Calu3 (cell line): ENCODE data around the gene ABCA7. TPM values are rescaled to one million over a fixed set of nuclear protein-coding genes. Genes with fewer than 3 reads are reported as not detected.

Source experiments
- Bru-seq: library from RNA; stranded (reverse); fragments of 400-500 nt; gene quantifications from one replicate; lab custom pipeline; 2021; lab: Mats Ljungman, UMichigan
- BruChase-seq, 2 experiments: library from RNA; stranded (reverse); fragments of 400-500 nt; gene quantifications; one replicate each; lab custom pipeline; 2021; lab: Mats Ljungman, UMichigan
- BruUV-seq: library from RNA; stranded (reverse); fragments of 400-500 nt; replicated peaks from 2 replicates; lab custom pipeline; 2021; lab: Mats Ljungman, UMichigan
- CTCF ChIA-PET: fragments of 300-600 bp; sonication (Branson Sonifier 250); formaldehyde crosslinking; loops from one replicate; lab custom pipeline; 2022; ENCODE audit warnings: antibody characterized with exemption; lab: Charles Lee
- DNase-seq: peaks from one replicate; pipeline ENCODE4 v3.0.0; 2022
- H3K27ac Mint-ChIP-seq: one replicate; pipeline ENCODE4 v1.8.0; 2022; ENCODE audit warnings: mixed read lengths; ENCODE audit not compliant: unreplicated experiment
- H3K27me3 Mint-ChIP-seq: one replicate; pipeline ENCODE4 v1.8.0; 2022; ENCODE audit warnings: mixed read lengths; ENCODE audit not compliant: unreplicated experiment
- H3K36me3 Mint-ChIP-seq: one replicate; pipeline ENCODE4 v1.8.0; 2022; ENCODE audit warnings: mild to moderate bottlenecking, moderate library complexity, mixed read lengths; ENCODE audit not compliant: insufficient read depth, unreplicated experiment
- H3K4me1 Mint-ChIP-seq: one replicate; pipeline ENCODE4 v1.8.0; 2022; ENCODE audit warnings: mild to moderate bottlenecking, low read depth, mixed read lengths; ENCODE audit not compliant: unreplicated experiment
- H3K4me3 Mint-ChIP-seq: one replicate; pipeline ENCODE4 v1.8.0; 2022; ENCODE audit warnings: mild to moderate bottlenecking, low read depth, moderate library complexity, mixed read lengths; ENCODE audit not compliant: unreplicated experiment
- H3K9me3 Mint-ChIP-seq: one replicate; pipeline ENCODE4 v1.8.0; 2022; ENCODE audit warnings: low read depth, mixed read lengths; ENCODE audit not compliant: unreplicated experiment
- CTCF ChIP-seq: fragments of 200-600 bp; IDR thresholded peaks from one replicate; pipeline ENCODE4 v1.8.0; 2022; ENCODE audit warnings: antibody characterized with exemption; ENCODE audit not compliant: unreplicated experiment
- intact Hi-C: fragments of 100-400 bp; cut with micrococcal nuclease; formaldehyde crosslinking; loops from one replicate; pipeline ENCODE4 v1.10.0; 2022; ENCODE audit not compliant: unreplicated experiment
- long read RNA-seq: library from polyadenylated mRNA; stranded (forward); transcript quantifications from one replicate; pipeline ENCODE4 v2.0.0, GENCODE V29; 2022
- total RNA-seq: library from RNA; stranded (reverse); gene quantifications from 2 replicates; pipeline ENCODE4 v1.2.3, GENCODE V29; 2022

The ABCA7 gene
- total RNA-seq (22.7 and 24.3 TPM in 2 replicates), Bru-seq, nascent RNA (percentile 32 among the genes with signal in this experiment), BruChase-seq, experiment 1, labeled RNA remaining after a 6-hour chase (percentile 54 among the genes with signal in this experiment), BruChase-seq, experiment 2, labeled RNA remaining after a 2-hour chase (percentile 46 among the genes with signal in this experiment)
- long read RNA-seq, partial matches to known transcripts: 9 of 18 reads
- long read RNA-seq, other reads (novel, unspliced or antisense): 9 of 18 reads

GRCh38 chr19:1039646-1040475 lies at the start of gene ABCA7:
TSS of gene ABCA7 (plus strand) at chr19:1040107. CDS start at chr19:1041362, 1,255 bp downstream.
- Mint-ChIP-seq H3K9me3 (no peaks in the 10 kb centered on the region), H3K4me1 (peaks cover 9% of the 10 kb centered on the region), H3K36me3 (peaks cover 64% of the 10 kb centered on the region), H3K27ac (peak within 1 kb of the TSS; percentile 81), H3K27me3 (no peaks in the 10 kb centered on the region), H3K4me3 (peak within 1 kb of the TSS; percentile 86)
- no peak for TF ChIP-seq CTCF
- intact Hi-C loops: no loop called here
- DNase-seq: peak; percentile 98
- CTCF ChIA-PET: interaction anchor here (0.6 to 1.2 kb wide), 3 partner anchors 11 to 39 kb away, joined by 3 to 13 read pairs (median 4); partner anchors contain the start of gene CNN2
- BruUV-seq: no TSS peak

- Mint-ChIP-seq H3K4me3 (no peak overlapping the region), H3K27me3 (no peaks in the 10 kb centered on the region), H3K36me3 (peaks cover 10% of the 10 kb centered on the region), H3K4me1 (no peaks in the 10 kb centered on the region), H3K27ac (no peak overlapping the region), H3K9me3 (no peaks in the 10 kb centered on the region)
- CTCF ChIA-PET: no interaction called here
- no peak for DNase-seq
- intact Hi-C loops: no loop called here
- TF ChIP-seq CTCF: no peak
- BruUV-seq: no TSS peak
Measured at GRCh38 chr19:990119-990571, 49.8 kb upstream of the ABCA7 start.

GRCh38 chr19:990746-991145 lies 49.2 kb upstream of the ABCA7 start:
- Mint-ChIP-seq H3K27ac (no peak overlapping the region), H3K27me3 (no peaks in the 10 kb centered on the region), H3K4me3 (no peak overlapping the region), H3K4me1 (no peaks in the 10 kb centered on the region), H3K36me3 (peaks cover 8% of the 10 kb centered on the region), H3K9me3 (no peaks in the 10 kb centered on the region)
- intact Hi-C loops: no loop called here
- no peak for TF ChIP-seq CTCF
- DNase-seq: no peak
- CTCF ChIA-PET: no interaction called here
- BruUV-seq: no TSS peak

- no peak for TF ChIP-seq CTCF
- Mint-ChIP-seq H3K27ac (no peak overlapping the region), H3K36me3 (peaks cover 10% of the 10 kb centered on the region), H3K4me1 (no peaks in the 10 kb centered on the region), H3K27me3 (no peaks in the 10 kb centered on the region), H3K9me3 (no peaks in the 10 kb centered on the region), H3K4me3 (no peak overlapping the region)
- BruUV-seq: no TSS peak
- DNase-seq: peak; percentile 18
- CTCF ChIA-PET: no interaction called here
- intact Hi-C loops: no loop called here
Measured at GRCh38 chr19:991174-991931, 48.6 kb upstream of the ABCA7 start.
